Measurements from ENCODE around the gene RFTN1. TPM values are rescaled to one million over a fixed set of nuclear protein-coding genes. Genes with fewer than 3 reads are reported as not detected.
A peak's percentile ranks its signal among the peaks of the same experiment; 100 is the strongest.

RFTN1 gene
- total and polyA plus RNA-seq, 10 of the 15 experiments (the other 5 are each of a cell fraction or from before 2014, with no cell fraction given) = 20.6 to 213 (median 147) TPM

- TF ChIP-seq PKNOX1 (IDR thresholded peaks at IDR 0.05) (no peak), TAF1 (IDR thresholded peaks at IDR 0.05; ENCODE audit: borderline replicate concordance, low read depth, low read length) (no peak), FOS (IDR thresholded peaks at IDR 0.05; ENCODE audit: borderline replicate concordance, extremely low read depth, insufficient read length) (no peak), SMC3 (IDR thresholded peaks at IDR 0.05; ENCODE audit: borderline replicate concordance, low read length) (no peak), MTA2 (IDR thresholded peaks at IDR 0.05; ENCODE audit: low read depth) (no peak), MTA3 (IDR thresholded peaks at IDR 0.05; ENCODE audit: borderline replicate concordance, low read length) (no peak)
Observed at GRCh38 chr3:16482770-16483531, 30.5 kb downstream of the RFTN1 start (continued).

DNA sequence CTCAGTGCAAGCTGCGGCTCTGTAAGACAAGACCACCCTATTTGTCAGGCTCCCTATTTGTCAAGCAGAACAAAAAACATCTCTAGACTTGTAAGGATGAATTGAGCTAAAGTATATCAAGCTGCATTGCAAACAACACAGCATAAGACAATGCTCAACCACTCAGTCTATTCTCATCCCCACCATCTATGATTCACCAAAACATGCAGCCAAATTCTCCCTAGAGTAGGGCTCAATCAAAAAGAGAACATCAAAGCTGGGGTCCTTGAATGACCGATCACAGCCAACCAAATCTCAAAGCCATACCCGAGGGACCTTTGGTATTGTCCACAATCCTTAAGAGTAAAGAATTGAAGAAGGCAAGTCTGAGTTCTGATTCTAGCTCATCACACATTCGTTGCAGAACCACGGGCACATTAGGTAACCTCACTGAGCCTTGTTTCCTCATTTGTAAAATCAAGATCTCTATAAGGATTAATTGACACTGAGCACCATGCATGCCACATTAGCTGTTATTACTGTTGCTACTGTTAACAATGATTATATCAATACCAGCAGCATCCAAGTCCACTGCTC, 31.2 kb downstream of the RFTN1 start:
- 0 out of 2 replicates have a peak overlapping the region, but pooled peaks have one; percentile 39 for H3K27ac ChIP-seq (ENCODE audit: control insufficient read depth, insufficient read depth)
- no TSS peak for BruUV-seq (replicated peaks)
- POLR2A ChIA-PET = interaction anchor here (0.7 to 5.1 kb wide), 17 partner anchors 13 to 109 kb away, joined by 3 to 47 read pairs (median 6); no protein-coding TSS in a partner anchor

More for the DNA sequence above, 31.2 kb downstream of the RFTN1 start:
- no peaks in the 10 kb centered on the region for H3K27me3 ChIP-seq (replicated peaks in 1 of 2; ENCODE audit: control insufficient read depth in 2 of 2, insufficient read depth in 2 of 2, low read length in 1 of 2)
- H3K4me2 ChIP-seq (ENCODE audit: control insufficient read depth, insufficient read depth) = peak overlapping the region; percentile 68
- 20% methylated on average over 5 of the region's 5 CpGs for WGBS (ENCODE audit: insufficient coverage, insufficient replicate concordance, low lambda C conversion rate, missing lambda C conversion rate)
- FAIRE-seq (no peak), ATAC-seq (peak; percentile 71), DNase-seq (ENCODE audit: low read depth, low spot score) (no peak)
- H3K4me3 ChIP-seq = no peak overlapping the region; the same call in 1 of the 2 replicates
- in situ Hi-C loops (cut with MboI) = no loop called here
- intact Hi-C loops (cut with micrococcal nuclease; ENCODE audit: unreplicated experiment) = no loop called here
- TF ChIP-seq, protein P1, sequence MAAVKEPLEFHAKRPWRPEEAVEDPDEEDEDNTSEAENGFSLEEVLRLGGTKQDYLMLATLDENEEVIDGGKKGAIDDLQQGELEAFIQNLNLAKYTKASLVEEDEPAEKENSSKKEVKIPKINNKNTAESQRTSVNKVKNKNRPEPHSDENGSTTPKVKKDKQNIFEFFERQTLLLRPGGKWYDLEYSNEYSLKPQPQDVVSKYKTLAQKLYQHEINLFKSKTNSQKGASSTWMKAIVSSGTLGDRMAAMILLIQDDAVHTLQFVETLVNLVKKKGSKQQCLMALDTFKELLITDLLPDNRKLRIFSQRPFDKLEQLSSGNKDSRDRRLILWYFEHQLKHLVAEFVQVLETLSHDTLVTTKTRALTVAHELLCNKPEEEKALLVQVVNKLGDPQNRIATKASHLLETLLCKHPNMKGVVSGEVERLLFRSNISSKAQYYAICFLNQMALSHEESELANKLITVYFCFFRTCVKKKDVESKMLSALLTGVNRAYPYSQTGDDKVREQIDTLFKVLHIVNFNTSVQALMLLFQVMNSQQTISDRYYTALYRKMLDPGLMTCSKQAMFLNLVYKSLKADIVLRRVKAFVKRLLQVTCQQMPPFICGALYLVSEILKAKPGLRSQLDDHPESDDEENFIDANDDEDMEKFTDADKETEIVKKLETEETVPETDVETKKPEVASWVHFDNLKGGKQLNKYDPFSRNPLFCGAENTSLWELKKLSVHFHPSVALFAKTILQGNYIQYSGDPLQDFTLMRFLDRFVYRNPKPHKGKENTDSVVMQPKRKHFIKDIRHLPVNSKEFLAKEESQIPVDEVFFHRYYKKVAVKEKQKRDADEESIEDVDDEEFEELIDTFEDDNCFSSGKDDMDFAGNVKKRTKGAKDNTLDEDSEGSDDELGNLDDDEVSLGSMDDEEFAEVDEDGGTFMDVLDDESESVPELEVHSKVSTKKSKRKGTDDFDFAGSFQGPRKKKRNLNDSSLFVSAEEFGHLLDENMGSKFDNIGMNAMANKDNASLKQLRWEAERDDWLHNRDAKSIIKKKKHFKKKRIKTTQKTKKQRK (IDR thresholded peaks at IDR 0.05; ENCODE audit: low read depth, low read length) = no peak
- TF ChIP-seq NFIC (IDR thresholded peaks at IDR 0.05; ENCODE audit: low read depth, low read length) = 0 out of 2 replicates have a peak, but pooled peaks have one; percentile 28
- 0 out of 2 replicates have a peak, but pooled peaks have one; percentile 15 for TF ChIP-seq SMARCA5 (IDR thresholded peaks at IDR 0.05)
- no peak for TF ChIP-seq NFXL1 (IDR thresholded peaks at IDR 0.05; ENCODE audit: borderline replicate concordance)
- no peak for TF ChIP-seq PAX5 (IDR thresholded peaks at IDR 0.05; ENCODE audit: borderline replicate concordance, low read depth, low read length)
- H3K9ac ChIP-seq (ENCODE audit: control insufficient read depth, insufficient read depth, low read length) = no peak overlapping the region
- peaks cover 36% of the 10 kb centered on the region for H3K4me1 ChIP-seq (ENCODE audit: control insufficient read depth, insufficient read depth, low read length)
- peaks cover 21 to 25% of the 10 kb centered on the region in 2 experiments for H3K36me3 ChIP-seq (ENCODE audit: control insufficient read depth in 2 of 2, insufficient read depth in 2 of 2, low read length in 1 of 2)
- no peak overlapping the region for H2AFZ ChIP-seq (ENCODE audit: control insufficient read depth, low read depth, low read length)
- CTCF ChIA-PET = interaction anchor here (0.7 to 4.9 kb wide), 16 partner anchors 9 to 191 kb away, joined by 3 to 29 read pairs (median 4); no protein-coding TSS in a partner anchor
- RAD21 ChIA-PET (ENCODE audit: unreplicated experiment) = interaction anchor here (0.8 to 5.6 kb wide), 23 partner anchors 9 to 193 kb away, joined by 3 to 50 read pairs (median 4); partner anchors contain the start of gene RFTN1
- peaks cover 69% of the 10 kb centered on the region for H3K79me2 ChIP-seq (ENCODE audit: control insufficient read depth, insufficient read depth, low read length)
- H3K9me3 ChIP-seq (replicated peaks; ENCODE audit: control insufficient read depth, insufficient read depth, low read length) = no peaks in the 10 kb centered on the region
- H4K20me1 ChIP-seq (ENCODE audit: control insufficient read depth, insufficient read depth) = no peaks in the 10 kb centered on the region
- SMC1A ChIA-PET (ENCODE audit: uncharacterized antibody, unreplicated experiment) = interaction anchor here (0.8 to 11.7 kb wide), 30 partner anchors 10 to 215 kb away, joined by 3 to 295 read pairs (median 6); partner anchors contain the start of gene RFTN1
